ENCODE results near the gene PITPNM1. TPM values are rescaled to one million over a fixed set of nuclear protein-coding genes. Genes with fewer than 3 reads are reported as not detected.
A peak's percentile ranks its signal among the peaks of the same experiment; 100 is the strongest.

Gene PITPNM1
- total RNA-seq, 1 donor from 2014 or later = 55.8 TPM

- DNase-seq (ENCODE audit: low spot score in 2 of 2, unreplicated experiment in 2 of 2) = no peak
- Mint-ChIP-seq H3K27me3 (ENCODE audit: low read depth) (no peaks in the 10 kb centered on the region), H3K36me3 (no peaks in the 10 kb centered on the region), H3K4me3 (peak overlapping the region; percentile 78), H3K27ac (peak overlapping the region; percentile 95), H3K9me3 (no peaks in the 10 kb centered on the region), H3K4me1 (peaks cover 23% of the 10 kb centered on the region)
- TF ChIP-seq, protein P1, sequence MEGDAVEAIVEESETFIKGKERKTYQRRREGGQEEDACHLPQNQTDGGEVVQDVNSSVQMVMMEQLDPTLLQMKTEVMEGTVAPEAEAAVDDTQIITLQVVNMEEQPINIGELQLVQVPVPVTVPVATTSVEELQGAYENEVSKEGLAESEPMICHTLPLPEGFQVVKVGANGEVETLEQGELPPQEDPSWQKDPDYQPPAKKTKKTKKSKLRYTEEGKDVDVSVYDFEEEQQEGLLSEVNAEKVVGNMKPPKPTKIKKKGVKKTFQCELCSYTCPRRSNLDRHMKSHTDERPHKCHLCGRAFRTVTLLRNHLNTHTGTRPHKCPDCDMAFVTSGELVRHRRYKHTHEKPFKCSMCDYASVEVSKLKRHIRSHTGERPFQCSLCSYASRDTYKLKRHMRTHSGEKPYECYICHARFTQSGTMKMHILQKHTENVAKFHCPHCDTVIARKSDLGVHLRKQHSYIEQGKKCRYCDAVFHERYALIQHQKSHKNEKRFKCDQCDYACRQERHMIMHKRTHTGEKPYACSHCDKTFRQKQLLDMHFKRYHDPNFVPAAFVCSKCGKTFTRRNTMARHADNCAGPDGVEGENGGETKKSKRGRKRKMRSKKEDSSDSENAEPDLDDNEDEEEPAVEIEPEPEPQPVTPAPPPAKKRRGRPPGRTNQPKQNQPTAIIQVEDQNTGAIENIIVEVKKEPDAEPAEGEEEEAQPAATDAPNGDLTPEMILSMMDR (IDR thresholded peaks at IDR 0.05; ENCODE audit: unreplicated experiment) = no peak
Observed at GRCh38 chr11:67465189-67465510, 40.0 kb downstream of the PITPNM1 start.

DNA sequence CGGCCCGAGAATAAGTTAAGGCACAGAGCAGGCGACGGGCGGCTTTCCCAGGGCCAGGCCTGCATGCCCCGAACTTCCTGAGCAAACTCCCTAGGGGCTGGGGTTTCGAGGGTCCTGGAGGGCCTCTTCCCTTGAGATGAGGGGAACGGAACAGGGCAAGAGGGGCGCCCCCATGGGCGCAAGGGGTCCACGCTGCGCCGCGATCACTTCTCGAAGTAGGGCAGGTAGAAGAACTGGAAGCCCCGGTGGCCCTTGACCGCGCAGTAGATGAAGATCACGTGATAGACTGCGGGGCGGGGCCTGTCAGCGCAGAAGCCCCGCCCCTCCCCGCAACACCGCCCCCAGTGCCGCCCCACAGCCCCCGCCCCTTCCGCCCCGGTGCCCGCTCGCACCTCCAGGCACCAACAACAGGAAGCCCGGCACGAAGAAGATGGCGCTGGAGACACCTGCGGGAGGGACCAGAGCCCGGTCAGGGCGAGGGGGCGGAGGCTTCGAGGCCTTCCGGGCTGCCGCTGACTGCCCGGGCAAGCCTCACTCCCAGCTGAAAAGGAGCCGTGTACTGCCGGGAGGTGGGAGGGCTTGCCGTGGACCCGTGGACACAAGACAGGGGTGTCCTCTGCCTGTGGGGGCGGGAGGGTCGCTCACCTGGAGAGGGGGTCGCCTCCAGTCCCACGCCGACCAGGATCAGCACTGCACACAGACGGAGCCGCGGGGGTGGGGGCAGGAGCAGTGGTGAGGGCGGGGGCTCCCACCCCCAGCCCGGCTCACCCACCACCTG lies 40.6 kb downstream of the PITPNM1 start:
- peak; percentile 84 to 85 for DNase-seq (ENCODE audit: low spot score in 2 of 2, unreplicated experiment in 2 of 2)
- TF ChIP-seq, protein P1 (IDR thresholded peaks at IDR 0.05; ENCODE audit: unreplicated experiment) = no peak
- peaks cover 25% of the 10 kb centered on the region for H3K4me1 Mint-ChIP-seq
- H3K27me3 Mint-ChIP-seq (ENCODE audit: low read depth) = no peaks in the 10 kb centered on the region
- no peaks in the 10 kb centered on the region for H3K9me3 Mint-ChIP-seq
- peak overlapping the region; percentile 95 for H3K27ac Mint-ChIP-seq
- no peaks in the 10 kb centered on the region for H3K36me3 Mint-ChIP-seq
- peak overlapping the region; percentile 78 for H3K4me3 Mint-ChIP-seq

DNA sequence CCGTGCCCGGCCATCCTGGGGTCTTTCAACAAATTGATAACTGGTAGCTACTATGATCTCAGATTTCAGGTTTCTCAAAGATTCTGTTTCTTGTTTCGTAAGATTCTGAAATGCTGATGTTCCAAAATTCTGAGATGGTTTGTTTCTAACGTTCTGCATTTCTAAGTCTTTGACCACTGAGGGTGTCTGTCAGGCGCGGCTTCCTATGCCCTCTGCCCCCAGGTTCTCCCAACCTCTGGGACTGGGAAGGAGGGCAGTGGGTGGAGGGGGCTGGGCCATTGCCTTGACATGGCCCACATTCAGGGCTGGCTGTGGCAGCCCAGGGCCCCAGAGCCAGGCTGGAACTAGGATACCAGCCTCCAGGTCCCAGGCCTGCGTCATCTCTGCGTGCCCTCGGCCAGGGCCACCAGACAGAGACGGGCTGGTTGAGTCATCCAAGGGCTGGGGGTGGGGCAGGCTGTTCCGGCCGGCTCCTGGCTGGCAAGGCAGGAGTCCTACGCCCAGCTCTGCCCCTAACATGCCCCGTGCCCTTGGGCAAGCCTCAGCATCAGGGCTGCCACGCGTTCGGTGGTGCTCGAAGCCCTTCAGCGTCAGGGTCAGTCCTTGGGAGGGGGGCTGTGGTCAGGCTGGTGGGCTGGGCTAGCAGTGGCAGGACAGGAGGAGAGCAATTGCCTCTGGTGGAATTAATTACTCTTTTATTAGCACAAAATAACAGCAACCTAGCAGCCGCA lies 41.3 kb downstream of the PITPNM1 start:
- DNase-seq (ENCODE audit: low spot score in 2 of 2, unreplicated experiment in 2 of 2) = no peak
- TF ChIP-seq, protein P1 (IDR thresholded peaks at IDR 0.05; ENCODE audit: unreplicated experiment) = no peak
- peak overlapping the region; percentile 78 for H3K4me3 Mint-ChIP-seq
- peaks cover 23% of the 10 kb centered on the region for H3K4me1 Mint-ChIP-seq
- H3K27me3 Mint-ChIP-seq (ENCODE audit: low read depth) = no peaks in the 10 kb centered on the region
- H3K27ac Mint-ChIP-seq = peak overlapping the region; percentile 95
- H3K9me3 Mint-ChIP-seq = no peaks in the 10 kb centered on the region
- no peaks in the 10 kb centered on the region for H3K36me3 Mint-ChIP-seq

- Mint-ChIP-seq H3K27me3 (ENCODE audit: low read depth) (no peaks in the 10 kb centered on the region), H3K4me3 (no peak overlapping the region), H3K27ac (no peak overlapping the region), H3K4me1 (peaks cover 20% of the 10 kb centered on the region), H3K9me3 (no peaks in the 10 kb centered on the region), H3K36me3 (no peaks in the 10 kb centered on the region)
- TF ChIP-seq, protein P1 (IDR thresholded peaks at IDR 0.05; ENCODE audit: unreplicated experiment) = no peak
- DNase-seq (ENCODE audit: low spot score in 2 of 2, unreplicated experiment in 2 of 2) = no peak
Observed at GRCh38 chr11:67463186-67463585, 42.0 kb downstream of the PITPNM1 start.

GRCh38 chr11:67458266-67458665 lies 46.9 kb downstream of the PITPNM1 start:
- Mint-ChIP-seq H3K27me3 (ENCODE audit: low read depth) (no peaks in the 10 kb centered on the region), H3K9me3 (no peaks in the 10 kb centered on the region), H3K36me3 (no peaks in the 10 kb centered on the region), H3K27ac (no peak overlapping the region), H3K4me3 (no peak overlapping the region), H3K4me1 (peaks cover 3% of the 10 kb centered on the region)
- TF ChIP-seq, protein P1 (IDR thresholded peaks at IDR 0.05; ENCODE audit: unreplicated experiment) = no peak
- no peak for DNase-seq (ENCODE audit: low spot score in 2 of 2, unreplicated experiment in 2 of 2)
